Ovary (tissue), 9 donors: ENCODE results near the gene SAMD8. TPM values are rescaled to one million over a fixed set of nuclear protein-coding genes. Genes with fewer than 3 reads are reported as not detected.

ENCODE experiments used
- DNase-seq, 5 donors: peaks; one replicate each; pipeline ENCODE4 v3.0.0-alpha.2; 2019 to 2020
- H3K27ac ChIP-seq, 2 donors: fragments of 200-600 bp; one replicate each; pipeline versions ENCODE4 v1.5.1 to v1.8.0; 2019 to 2022
- H3K27me3 ChIP-seq: fragments of 200-600 bp; one replicate; pipeline ENCODE4 v1.8.0; 2022
- H3K36me3 ChIP-seq: fragments of 200-600 bp; sonication (generic); one replicate; pipeline ENCODE4 v1.5.1; 2019
- H3K4me1 ChIP-seq: one replicate; pipeline ENCODE4 v1.8.1; 2013; ENCODE audit warnings: mild to moderate bottlenecking, moderate library complexity; ENCODE audit not compliant: insufficient read depth
- H3K4me3 ChIP-seq: fragments of 200-600 bp; sonication (generic); one replicate; pipeline ENCODE4 v1.5.1; 2017
- H3K9me3 ChIP-seq, 2 donors: fragments of 200-600 bp in 1 of 2; sonication (generic) in 1 of 2; one replicate each; pipeline versions ENCODE4 v1.5.1 to v1.8.1; 2013 to 2019; ENCODE audit warnings: mild to moderate bottlenecking in 1 of 2, moderate library complexity in 1 of 2
- EP300 ChIP-seq: sonication (generic); formaldehyde crosslinking; IDR thresholded peaks from one replicate; pipeline ENCODE4 v1.6.1; 2017; ENCODE audit warnings: antibody characterized with exemption
- POLR2A ChIP-seq: fragments of 450-650 bp; IDR thresholded peaks from one replicate; pipeline ENCODE4 v1.6.1; 2017; ENCODE audit warnings: antibody characterized with exemption, mild to moderate bottlenecking, moderate library complexity
- WGBS, 3 donors: extraction: QIAGEN DNeasy Blood & Tissue Kit in 1 of 3; methylation state at CpG; one replicate each; pipeline versions ENCODE4 v1.1.5 to v1.1.7; 2013 to 2017; 5-methylcytosine and 5-hydroxymethylcytosine counted together
- intact Hi-C, 4 donors: fragments of 100-400 bp; cut with DNase I; formaldehyde crosslinking; loops; one replicate each; pipeline versions ENCODE4 v1.11.0 to v1.15.1; 2022 to 2023
- polyA plus RNA-seq, 2 donors: library from polyadenylated mRNA; stranded (reverse); fragments of 200-250 nt in 1 of 2; fragments of 350-450 nt in 1 of 2; fragmentation: Illumina TruSeq in 1 of 2; extraction: RNeasy Lipid Tissue Mini Kit (QIAGEN cat#74804) in 1 of 2; gene quantifications; one replicate each; pipeline ENCODE4 v1.2.3, GENCODE V29; 2013 to 2014
- total RNA-seq, 7 donors: library from RNA; depleted of rRNA in 2 of 7; stranded (reverse); fragments of >200 nt in 2 of 7; fragmentation: NEBNext Ultra II Directional in 3 of 7; extraction: Animal tissue kit (Norgen Biotek cat#: 25700) in 3 of 7; gene quantifications; one replicate each; pipeline versions ENCODE4 v1.1.0 to v1.2.4, GENCODE V29; 2016 to 2023
- TF ChIP-seq, protein P1 (sequence below), 3 donors: fragments of 450-650 bp in 2 of 3; fragments of 200-600 bp in 1 of 3; IDR thresholded peaks; one replicate each; pipeline versions ENCODE4 v1.5.1 to v1.8.0; 2016 to 2022; ENCODE audit warnings: antibody characterized with exemption in 3 of 3, mild to moderate bottlenecking in 1 of 3
- donor health status: DM: no; HTN: no; CAD: no; lungs with moderate emphysema.
- donor health status: DM: no; HTN: no; CAD: no.
- donor health status: Bipolar disorder and iron deficiency.
- donor health status: DM: yes; HTN: yes; CAD: no.
- donor health status: DM: no; HTN: no; CAD: no.
- donor health status: DM: yes; HTN: yes; CAD: no.

The SAMD8 gene
- total and polyA plus RNA-seq, 9 donors, result 13.2 to 49.5 (median 32.0) TPM

- intact Hi-C loops, result no loop called here
- DNase-seq, result no peak
- Histone ChIP-seq H3K27me3 (no peaks in the 10 kb centered on the region), H3K4me3 (no peak overlapping the region), H3K27ac (no peak overlapping the region), H3K9me3 (no peaks in the 10 kb centered on the region), H3K4me1 (peaks cover 3% of the 10 kb centered on the region), H3K36me3 (no peaks in the 10 kb centered on the region)
- 91 to 98% (median 96%) methylated on average over 15 to 17 of the region's 17 CpGs for WGBS, 3 donors
- TF ChIP-seq, protein P1, sequence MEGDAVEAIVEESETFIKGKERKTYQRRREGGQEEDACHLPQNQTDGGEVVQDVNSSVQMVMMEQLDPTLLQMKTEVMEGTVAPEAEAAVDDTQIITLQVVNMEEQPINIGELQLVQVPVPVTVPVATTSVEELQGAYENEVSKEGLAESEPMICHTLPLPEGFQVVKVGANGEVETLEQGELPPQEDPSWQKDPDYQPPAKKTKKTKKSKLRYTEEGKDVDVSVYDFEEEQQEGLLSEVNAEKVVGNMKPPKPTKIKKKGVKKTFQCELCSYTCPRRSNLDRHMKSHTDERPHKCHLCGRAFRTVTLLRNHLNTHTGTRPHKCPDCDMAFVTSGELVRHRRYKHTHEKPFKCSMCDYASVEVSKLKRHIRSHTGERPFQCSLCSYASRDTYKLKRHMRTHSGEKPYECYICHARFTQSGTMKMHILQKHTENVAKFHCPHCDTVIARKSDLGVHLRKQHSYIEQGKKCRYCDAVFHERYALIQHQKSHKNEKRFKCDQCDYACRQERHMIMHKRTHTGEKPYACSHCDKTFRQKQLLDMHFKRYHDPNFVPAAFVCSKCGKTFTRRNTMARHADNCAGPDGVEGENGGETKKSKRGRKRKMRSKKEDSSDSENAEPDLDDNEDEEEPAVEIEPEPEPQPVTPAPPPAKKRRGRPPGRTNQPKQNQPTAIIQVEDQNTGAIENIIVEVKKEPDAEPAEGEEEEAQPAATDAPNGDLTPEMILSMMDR (IDR thresholded peaks at IDR 0.05), result no peak
- TF ChIP-seq POLR2A, result no peak
These were observed 38.0 kb upstream of the SAMD8 start for GRCh38 chr10:75073442-75073841.

- intact Hi-C loops, result no loop called here
- DNase-seq, result no peak
- no peaks in the 10 kb centered on the region for H3K9me3 ChIP-seq
- no peaks in the 10 kb centered on the region for H3K36me3 ChIP-seq
- H3K4me1 ChIP-seq, result peaks cover 3% of the 10 kb centered on the region
- no peak overlapping the region for H3K27ac ChIP-seq
- no peaks in the 10 kb centered on the region for H3K27me3 ChIP-seq
- 43 to 67% (median 48%) methylated on average over 2 of the region's 2 CpGs for WGBS, 3 donors
- TF ChIP-seq POLR2A (no peak), EP300 (no peak)
- TF ChIP-seq, protein P1 (IDR thresholded peaks at IDR 0.05), result no peak
- no peak overlapping the region for H3K4me3 ChIP-seq
These were observed 36.6 kb upstream of the SAMD8 start for GRCh38 chr10:75074711-75075445.

GRCh38 chr10:75076348-75076747 lies 35.1 kb upstream of the SAMD8 start:
- Histone ChIP-seq H3K4me3 (no peak overlapping the region), H3K9me3 (no peaks in the 10 kb centered on the region), H3K27me3 (no peaks in the 10 kb centered on the region), H3K4me1 (no peaks in the 10 kb centered on the region), H3K27ac (no peak overlapping the region), H3K36me3 (no peaks in the 10 kb centered on the region)
- no peak for DNase-seq
- intact Hi-C loops, result no loop called here
- 87 to 93% (median 92%) methylated on average over 6 of the region's 6 CpGs for WGBS, 3 donors
- TF ChIP-seq EP300 (no peak), POLR2A (no peak)
- TF ChIP-seq, protein P1 (IDR thresholded peaks at IDR 0.05), result no peak

DNA sequence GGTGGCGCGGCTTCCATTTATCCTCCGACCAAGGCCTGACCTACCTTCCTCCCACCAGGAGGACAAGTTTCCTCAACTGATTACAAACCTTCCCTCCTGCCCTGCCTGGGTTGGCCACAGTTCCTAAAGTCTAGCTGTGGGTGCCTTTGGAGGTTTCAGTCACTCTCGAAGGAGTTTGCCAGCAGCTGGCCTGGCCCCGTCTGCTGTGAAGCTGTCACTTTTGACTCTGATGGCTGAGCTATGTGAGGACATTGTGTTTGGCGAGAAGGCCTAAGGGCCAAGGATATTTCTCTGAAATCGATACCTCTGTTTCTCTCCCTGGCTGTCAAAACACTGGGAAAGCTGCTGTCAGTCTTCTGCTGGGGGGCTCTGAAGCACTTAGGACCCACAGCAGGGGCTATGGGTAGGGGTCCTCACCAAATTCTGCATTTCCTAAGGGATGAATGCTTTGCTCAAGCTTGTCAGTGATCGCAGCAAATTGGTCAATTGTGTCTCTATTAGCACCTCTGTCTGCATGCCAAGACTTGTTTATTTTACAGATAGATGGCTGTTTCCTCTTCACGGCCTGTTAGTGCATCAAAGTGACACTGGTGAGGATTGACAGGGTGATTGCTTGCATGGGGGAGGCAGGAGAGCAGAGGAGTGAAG lies 31.9 kb upstream of the SAMD8 start:
- no peaks in the 10 kb centered on the region for H3K4me1 ChIP-seq
- H3K36me3 ChIP-seq, result no peaks in the 10 kb centered on the region
- H3K4me3 ChIP-seq, result no peak overlapping the region
- no peak for DNase-seq
- 86 to 93% (median 90%) methylated on average over 9 of the region's 9 CpGs for WGBS, 3 donors
- no peak for TF ChIP-seq POLR2A
- TF ChIP-seq, protein P1 (IDR thresholded peaks at IDR 0.05), result no peak
- H3K27me3 ChIP-seq, result no peaks in the 10 kb centered on the region
- no peaks in the 10 kb centered on the region for H3K9me3 ChIP-seq
- intact Hi-C loops, result no loop called here
- no peak overlapping the region for H3K27ac ChIP-seq
